ENCODE data around the gene IER5L.

The IER5L gene

GRCh38 chr9:129161534-129161837 is 16.6 kb downstream of the IER5L start:
- TF ChIP-seq RARB (CRISPR knock-in tag; IDR thresholded peaks at IDR 0.05) (no peak), CSDC2 (CRISPR knock-in tag; IDR thresholded peaks at IDR 0.05) (no peak), CSRNP3 (CRISPR knock-in tag; IDR thresholded peaks at IDR 0.05) (no peak), ZFP30 (CRISPR knock-in tag; IDR thresholded peaks at IDR 0.05) (no peak), ZNF70 (CRISPR knock-in tag; IDR thresholded peaks at IDR 0.05) (no peak), BACH2 (CRISPR knock-in tag; IDR thresholded peaks at IDR 0.05; ENCODE audit: borderline replicate concordance) (no peak), ZFP3 (CRISPR knock-in tag; IDR thresholded peaks at IDR 0.05) (no peak), ARNTL (CRISPR knock-in tag; IDR thresholded peaks at IDR 0.05; ENCODE audit: borderline replicate concordance, low read depth) (no peak), PPARA (CRISPR knock-in tag; IDR thresholded peaks at IDR 0.05; ENCODE audit: borderline replicate concordance) (no peak), ZC3H10 (CRISPR knock-in tag; IDR thresholded peaks at IDR 0.05) (no peak), ZNF8 (CRISPR knock-in tag; IDR thresholded peaks at IDR 0.05) (no peak), GLIS3 (CRISPR knock-in tag; IDR thresholded peaks at IDR 0.05) (no peak), TSHZ2 (CRISPR knock-in tag; IDR thresholded peaks at IDR 0.05) (no peak), CREB5 (CRISPR knock-in tag; IDR thresholded peaks at IDR 0.05; ENCODE audit: low read depth) (no peak)
- ATAC-seq = no peak

- ATAC-seq = no peak
- no peak for TF ChIP-seq PATZ1 (CRISPR knock-in tag; IDR thresholded peaks at IDR 0.05; ENCODE audit: borderline replicate concordance)
- TF ChIP-seq OSR1 (CRISPR knock-in tag; IDR thresholded peaks at IDR 0.05) = no peak
- TF ChIP-seq ZC3H10 (CRISPR knock-in tag; IDR thresholded peaks at IDR 0.05) = no peak
- TF ChIP-seq CREB5 (CRISPR knock-in tag; IDR thresholded peaks at IDR 0.05; ENCODE audit: low read depth) = no peak
- no peak for TF ChIP-seq BACH2 (CRISPR knock-in tag; IDR thresholded peaks at IDR 0.05; ENCODE audit: borderline replicate concordance)
- TF ChIP-seq ZFP3 (CRISPR knock-in tag; IDR thresholded peaks at IDR 0.05) = no peak
- no peak for TF ChIP-seq ZFP30 (CRISPR knock-in tag; IDR thresholded peaks at IDR 0.05)
- no peak for TF ChIP-seq ESRRG (CRISPR knock-in tag; IDR thresholded peaks at IDR 0.05)
- no peak for TF ChIP-seq POU6F1 (CRISPR knock-in tag; IDR thresholded peaks at IDR 0.05; ENCODE audit: borderline replicate concordance, low read depth)
- TF ChIP-seq TSHZ2 (CRISPR knock-in tag; IDR thresholded peaks at IDR 0.05) = no peak
- TF ChIP-seq TOX (CRISPR knock-in tag; IDR thresholded peaks at IDR 0.05; ENCODE audit: borderline replicate concordance) = no peak
- no peak for TF ChIP-seq GLIS3 (CRISPR knock-in tag; IDR thresholded peaks at IDR 0.05)
- no peak for TF ChIP-seq CSDC2 (CRISPR knock-in tag; IDR thresholded peaks at IDR 0.05)
- no peak for TF ChIP-seq ARNTL (CRISPR knock-in tag; IDR thresholded peaks at IDR 0.05; ENCODE audit: borderline replicate concordance, low read depth)
- no peak for TF ChIP-seq SNAI2 (CRISPR knock-in tag; IDR thresholded peaks at IDR 0.05)
- no peak for TF ChIP-seq CSRNP3 (CRISPR knock-in tag; IDR thresholded peaks at IDR 0.05)
- no peak for TF ChIP-seq ZNF8 (CRISPR knock-in tag; IDR thresholded peaks at IDR 0.05)
- no peak for TF ChIP-seq ZNF565 (CRISPR knock-in tag; conservative IDR thresholded peaks at IDR 0.05; ENCODE audit: low read depth)
- no peak for TF ChIP-seq TCF4 (CRISPR knock-in tag; IDR thresholded peaks at IDR 0.05; ENCODE audit: borderline replicate concordance)
- no peak for TF ChIP-seq PPARA (CRISPR knock-in tag; IDR thresholded peaks at IDR 0.05; ENCODE audit: borderline replicate concordance)
Observed at GRCh38 chr9:129160712-129161533, 17.1 kb downstream of the IER5L start.
